ENCODE data around the gene SIAE. TPM values are rescaled to one million over a fixed set of nuclear protein-coding genes. Genes with fewer than 3 reads are reported as not detected.

The SIAE gene
- polyA plus RNA-seq, 3 donors, result 6.7 to 8.9 (median 7.8) TPM

GRCh38 chr11:124669193-124669592 lies 4.3 kb downstream of the SIAE start:
- H4K20me1 ChIP-seq (ENCODE audit: insufficient read depth, low read length), result no peaks in the 10 kb centered on the region
- DNase-seq, result peak; percentile 36 to 60 (median 58)
- no peak overlapping the region for H3K4me3 Mint-ChIP-seq
- peaks cover 20 to 22% of the 10 kb centered on the region in 2 donors for H3K4me1 ChIP-seq (ENCODE audit: control insufficient read depth in 1 of 2, insufficient read depth in 2 of 2, low read length in 2 of 2)
- no peaks in the 10 kb centered on the region for H3K36me3 ChIP-seq (replicated peaks in 1 of 2; ENCODE audit: control insufficient read depth in 1 of 2, insufficient read depth in 2 of 2, low read length in 2 of 2)
- H3K36me3 Mint-ChIP-seq, result peaks cover 4 to 8% of the 10 kb centered on the region in 2 donors
- no peaks in the 10 kb centered on the region for H3K79me2 ChIP-seq (ENCODE audit: insufficient read depth, low read length)
- no peak overlapping the region for H3K4me2 ChIP-seq (replicated peaks; ENCODE audit: extremely low read depth, low read length, poor library complexity, severe bottlenecking)
- no peak overlapping the region for H3K27ac ChIP-seq (ENCODE audit: low read depth in 1 of 2, low read length in 2 of 2)
- no peak overlapping the region for H2AFZ ChIP-seq (ENCODE audit: insufficient read depth, low read depth, low read length, poor library complexity, severe bottlenecking)
- H3K9ac ChIP-seq (ENCODE audit: insufficient read depth, low read length, poor library complexity, severe bottlenecking), result no peak overlapping the region
- H3K9me3 Mint-ChIP-seq, result peaks cover 0 to 2% (median 0%) of the 10 kb centered on the region in 7 donors
- no peak overlapping the region for H3K27ac Mint-ChIP-seq
- H3K4me1 Mint-ChIP-seq, result peaks cover 23% of the 10 kb centered on the region
- no peaks in the 10 kb centered on the region for H3K27me3 ChIP-seq (ENCODE audit: control insufficient read depth in 2 of 2, insufficient read depth in 2 of 2, low read length in 2 of 2)
- H3K27me3 Mint-ChIP-seq (ENCODE audit: low read depth in 3 of 3), result no peaks in the 10 kb centered on the region
- H3K4me3 ChIP-seq (replicated peaks in 1 of 3; ENCODE audit: low read depth in 2 of 3, low read length in 3 of 3), result no peak overlapping the region
- intact Hi-C loops (cut with micrococcal nuclease), result loop anchor here (1.0 to 10.0 kb wide), 4 partner anchors 94 to 168 kb away; no protein-coding TSS in a partner anchor
- WGBS (ENCODE audit: insufficient coverage), result 28% methylated on average over 3 of the region's 8 CpGs
- TF ChIP-seq CTCF (IDR thresholded peaks at IDR 0.05), result peak; percentile 89
- no peaks in the 10 kb centered on the region for H3K9me3 ChIP-seq (replicated peaks in 1 of 2; ENCODE audit: control insufficient read depth in 1 of 2, insufficient read depth in 1 of 2, low read length in 2 of 2)

GRCh38 chr11:124667601-124668000 lies 5.9 kb downstream of the SIAE start:
- H3K27me3 Mint-ChIP-seq (ENCODE audit: low read depth in 3 of 3), result no peaks in the 10 kb centered on the region
- WGBS (ENCODE audit: insufficient coverage), result 97% methylated on average over 3 of the region's 3 CpGs
- Histone ChIP-seq H3K79me2 (ENCODE audit: insufficient read depth, low read length) (no peaks in the 10 kb centered on the region), H3K27me3 (ENCODE audit: control insufficient read depth in 2 of 2, insufficient read depth in 2 of 2, low read length in 2 of 2) (no peaks in the 10 kb centered on the region), H4K20me1 (ENCODE audit: insufficient read depth, low read length) (no peaks in the 10 kb centered on the region), H2AFZ (ENCODE audit: insufficient read depth, low read depth, low read length, poor library complexity, severe bottlenecking) (no peak overlapping the region), H3K9ac (ENCODE audit: insufficient read depth, low read length, poor library complexity, severe bottlenecking) (no peak overlapping the region), H3K4me1 (ENCODE audit: control insufficient read depth in 1 of 2, insufficient read depth in 2 of 2, low read length in 2 of 2) (peaks cover 9 to 12% of the 10 kb centered on the region in 2 donors), H3K9me3 (replicated peaks in 1 of 2; ENCODE audit: control insufficient read depth in 1 of 2, insufficient read depth in 1 of 2, low read length in 2 of 2) (no peaks in the 10 kb centered on the region), H3K4me2 (replicated peaks; ENCODE audit: extremely low read depth, low read length, poor library complexity, severe bottlenecking) (no peak overlapping the region), H3K27ac (ENCODE audit: low read depth in 1 of 2, low read length in 2 of 2) (no peak overlapping the region), H3K4me3 (replicated peaks in 1 of 3; ENCODE audit: low read depth in 2 of 3, low read length in 3 of 3) (no peak overlapping the region), H3K36me3 (replicated peaks in 1 of 2; ENCODE audit: control insufficient read depth in 1 of 2, insufficient read depth in 2 of 2, low read length in 2 of 2) (no peaks in the 10 kb centered on the region)
- peaks cover 0 to 2% (median 0%) of the 10 kb centered on the region in 7 donors for H3K9me3 Mint-ChIP-seq
- no peak overlapping the region for H3K4me3 Mint-ChIP-seq
- intact Hi-C loops (cut with micrococcal nuclease), result loop anchor here in 1 of 2 donors (5.0 to 10.0 kb wide), 2 partner anchors 127 to 170 kb away; no protein-coding TSS in a partner anchor
- no peak overlapping the region for H3K27ac Mint-ChIP-seq
- DNase-seq, result no peak
- peaks cover 14% of the 10 kb centered on the region for H3K4me1 Mint-ChIP-seq
- peaks cover 4 to 8% of the 10 kb centered on the region in 2 donors for H3K36me3 Mint-ChIP-seq
- TF ChIP-seq CTCF (IDR thresholded peaks at IDR 0.05), result no peak

Measured in CD14-positive monocyte (primary cell).